Esophagus squamous epithelium (tissue), 5 donors: ENCODE results near the gene SLC4A3. TPM values are rescaled to one million over a fixed set of nuclear protein-coding genes. Genes with fewer than 3 reads are reported as not detected.

ENCODE experiments used
- DNase-seq: peaks from one replicate; lab custom pipeline; 2025; lab: John Stamatoyannopoulos, UW
- H3K27ac ChIP-seq, 4 donors: fragments of 200-600 bp; sonication (generic); one replicate each; pipeline ENCODE4 v1.5.1; 2016 to 2019; ENCODE audit warnings: mild to moderate bottlenecking in 1 of 4
- H3K27me3 ChIP-seq, 4 donors: fragments of 200-600 bp; sonication (generic); 1 replicate in 3 of 4; 2 replicates in 1 of 4; pipeline versions ENCODE4 v1.5.1 to v1.6.0; 2017 to 2021; ENCODE audit warnings: antibody characterized with exemption in 1 of 4
- H3K36me3 ChIP-seq, 3 donors: fragments of 200-600 bp; sonication (generic); one replicate each; pipeline ENCODE4 v1.5.1; 2016 to 2019
- H3K4me1 ChIP-seq, 3 donors: fragments of 200-600 bp; sonication (generic); one replicate each; pipeline ENCODE4 v1.5.1; 2017 to 2019
- H3K4me3 ChIP-seq, 4 donors: fragments of 200-600 bp; sonication (generic); 1 replicate in 3 of 4; 2 replicates in 1 of 4; pipeline ENCODE4 v1.5.1; 2016 to 2019; ENCODE audit warnings: mild to moderate bottlenecking in 2 of 4, moderate library complexity in 1 of 4
- H3K9me3 ChIP-seq, 3 donors: fragments of 200-600 bp; sonication (generic); one replicate each; pipeline ENCODE4 v1.5.1; 2016 to 2019
- POLR2A ChIP-seq, 4 donors: fragments of 450-650 bp; IDR thresholded peaks; one replicate each; pipeline ENCODE4 v1.6.1; 2017; ENCODE audit warnings: antibody characterized with exemption in 4 of 4, mild to moderate bottlenecking in 4 of 4, moderate library complexity in 3 of 4
- WGBS, 2 donors: methylation state at CpG; one replicate each; pipeline ENCODE4 v1.1.5; 2018; 5-methylcytosine and 5-hydroxymethylcytosine counted together
- intact Hi-C: fragments of 100-400 bp; cut with DNase I; formaldehyde crosslinking; loops from one replicate; pipeline ENCODE4 v1.15.0; 2022
- total RNA-seq, 4 donors: library from RNA; depleted of rRNA; stranded (reverse); fragments of >200 nt; gene quantifications; one replicate each; pipeline ENCODE4 v1.1.0, GENCODE V29; 2016
- TF ChIP-seq, protein P1 (sequence below), 6 experiments: fragments of 450-650 bp in 4 of 6; fragments of 200-600 bp in 2 of 6; sonication (generic) in 2 of 6; IDR thresholded peaks; one replicate each; pipeline ENCODE4 v1.5.1; 2016 to 2019; ENCODE audit warnings: antibody characterized with exemption in 6 of 6, mild to moderate bottlenecking in 4 of 6, moderate library complexity in 4 of 6
- donor health status: DM: yes; HTN: yes; CAD: no.

The SLC4A3 gene
- total RNA-seq, 4 donors from 2014 or later, result 1.1 to 4.0 (median 2.2) TPM

DNA sequence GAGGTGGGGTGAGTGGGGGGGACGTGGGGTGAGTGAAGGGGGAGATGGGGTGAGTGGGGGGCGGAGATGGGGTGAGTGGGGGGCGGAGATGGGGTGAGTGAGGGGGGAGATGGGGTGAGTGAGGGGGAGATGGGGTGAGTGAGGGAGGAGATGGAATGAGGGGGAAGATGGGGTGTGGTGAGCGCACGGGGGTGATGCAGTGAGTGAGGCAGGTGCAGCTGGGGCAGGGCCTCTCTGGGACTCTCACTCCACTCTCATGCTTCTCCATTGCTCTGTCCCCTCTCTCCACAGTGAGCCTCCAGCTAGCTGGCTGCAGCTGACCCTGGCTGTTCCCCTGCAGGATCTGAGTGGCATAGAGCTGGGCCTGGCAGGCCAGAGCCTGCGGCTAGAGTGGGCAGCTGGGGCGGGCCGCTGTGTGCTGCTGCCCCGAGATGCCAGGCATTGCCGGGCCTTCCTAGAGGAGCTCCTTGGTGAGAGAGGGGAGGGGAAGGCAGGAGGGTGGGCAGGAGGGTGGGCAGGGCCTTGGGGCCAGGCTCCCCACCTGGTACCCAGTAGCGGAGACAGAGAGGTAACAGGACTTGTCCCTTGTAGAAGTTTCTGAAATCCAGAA lies 13.9 kb upstream of the SLC4A3 start:
- no peak for TF ChIP-seq POLR2A (IDR thresholded peaks at IDR 0.05)
- TF ChIP-seq, protein P1, sequence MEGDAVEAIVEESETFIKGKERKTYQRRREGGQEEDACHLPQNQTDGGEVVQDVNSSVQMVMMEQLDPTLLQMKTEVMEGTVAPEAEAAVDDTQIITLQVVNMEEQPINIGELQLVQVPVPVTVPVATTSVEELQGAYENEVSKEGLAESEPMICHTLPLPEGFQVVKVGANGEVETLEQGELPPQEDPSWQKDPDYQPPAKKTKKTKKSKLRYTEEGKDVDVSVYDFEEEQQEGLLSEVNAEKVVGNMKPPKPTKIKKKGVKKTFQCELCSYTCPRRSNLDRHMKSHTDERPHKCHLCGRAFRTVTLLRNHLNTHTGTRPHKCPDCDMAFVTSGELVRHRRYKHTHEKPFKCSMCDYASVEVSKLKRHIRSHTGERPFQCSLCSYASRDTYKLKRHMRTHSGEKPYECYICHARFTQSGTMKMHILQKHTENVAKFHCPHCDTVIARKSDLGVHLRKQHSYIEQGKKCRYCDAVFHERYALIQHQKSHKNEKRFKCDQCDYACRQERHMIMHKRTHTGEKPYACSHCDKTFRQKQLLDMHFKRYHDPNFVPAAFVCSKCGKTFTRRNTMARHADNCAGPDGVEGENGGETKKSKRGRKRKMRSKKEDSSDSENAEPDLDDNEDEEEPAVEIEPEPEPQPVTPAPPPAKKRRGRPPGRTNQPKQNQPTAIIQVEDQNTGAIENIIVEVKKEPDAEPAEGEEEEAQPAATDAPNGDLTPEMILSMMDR (IDR thresholded peaks at IDR 0.05), result no peak
- H3K36me3 ChIP-seq, result peaks cover 5 to 76% (median 28%) of the 10 kb centered on the region in 3 donors
- intact Hi-C loops, result no loop called here
- 93 to 94% methylated on average over 2 to 6 of the region's 11 CpGs for WGBS, 2 donors
- no peak overlapping the region for H3K4me3 ChIP-seq
- no peaks in the 10 kb centered on the region for H3K4me1 ChIP-seq
- no peak for DNase-seq
- H3K9me3 ChIP-seq, result no peaks in the 10 kb centered on the region
- no peak overlapping the region for H3K27ac ChIP-seq
- no peaks in the 10 kb centered on the region for H3K27me3 ChIP-seq

DNA sequence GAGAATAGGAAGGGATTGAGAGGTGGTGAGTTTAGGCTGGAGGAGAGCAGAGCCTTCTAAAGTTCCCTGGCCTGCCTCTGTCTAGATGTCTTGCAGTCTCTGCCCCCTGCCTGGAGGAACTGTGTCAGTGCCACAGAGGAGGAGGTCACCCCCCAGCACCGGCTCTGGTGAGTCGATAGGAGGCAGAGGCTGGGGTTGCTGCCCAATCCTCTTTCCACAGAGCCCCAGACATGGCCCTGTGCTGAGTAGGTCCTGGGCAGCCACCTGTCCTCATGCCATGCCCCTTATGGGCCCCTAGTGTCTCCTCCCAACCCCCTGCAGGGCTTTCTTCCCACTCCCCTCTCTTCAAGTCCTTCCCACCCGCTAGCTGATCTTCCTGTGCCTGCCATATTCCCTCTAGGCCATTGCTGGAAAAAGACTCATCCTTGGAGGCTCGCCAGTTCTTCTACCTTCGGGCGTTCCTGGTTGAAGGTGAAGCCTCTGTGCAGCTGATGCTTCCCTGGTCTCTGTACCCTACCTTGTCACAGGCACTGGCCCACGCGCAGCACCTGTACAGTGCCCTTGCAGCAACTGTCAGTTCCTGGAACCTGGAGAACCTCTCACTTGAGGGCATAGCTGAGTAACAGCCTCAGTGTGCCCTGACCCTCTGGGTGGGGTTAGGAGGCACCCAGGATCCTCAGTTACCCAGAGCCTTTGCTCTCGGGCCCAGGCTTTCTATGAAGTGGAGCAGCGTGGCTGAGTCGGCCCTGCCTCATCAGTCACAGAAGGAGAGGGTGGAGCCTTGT lies 13.2 kb upstream of the SLC4A3 start:
- Histone ChIP-seq H3K27me3 (no peaks in the 10 kb centered on the region), H3K36me3 (peaks cover 5 to 69% (median 28%) of the 10 kb centered on the region in 3 donors), H3K9me3 (no peaks in the 10 kb centered on the region), H3K27ac (no peak overlapping the region), H3K4me1 (no peaks in the 10 kb centered on the region), H3K4me3 (no peak overlapping the region)
- WGBS, 2 donors, result 70 to 91% methylated on average over 6 to 7 of the region's 11 CpGs
- intact Hi-C loops, result no loop called here
- TF ChIP-seq POLR2A (IDR thresholded peaks at IDR 0.05), result no peak
- TF ChIP-seq, protein P1 (IDR thresholded peaks at IDR 0.05), result no peak
- no peak for DNase-seq

DNA sequence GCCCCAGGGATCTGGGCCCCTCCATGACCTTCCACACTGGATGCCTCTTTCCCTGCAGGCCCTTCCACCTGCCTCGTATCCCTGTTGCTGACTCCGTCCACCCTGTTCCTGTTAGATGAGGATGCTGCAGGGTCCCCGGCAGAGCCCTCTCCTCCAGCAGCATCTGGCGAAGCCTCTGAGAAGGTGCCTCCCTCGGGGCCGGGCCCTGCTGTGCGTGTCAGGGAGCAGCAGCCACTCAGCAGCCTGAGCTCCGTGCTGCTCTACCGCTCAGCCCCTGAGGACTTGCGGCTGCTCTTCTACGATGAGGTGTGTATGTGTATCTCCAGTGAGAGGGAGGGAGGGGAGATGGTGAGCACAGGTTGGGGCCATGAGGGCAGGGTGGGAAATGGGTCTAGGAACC lies 12.4 kb upstream of the SLC4A3 start:
- Histone ChIP-seq H3K27me3 (no peaks in the 10 kb centered on the region), H3K9me3 (no peaks in the 10 kb centered on the region), H3K4me1 (no peaks in the 10 kb centered on the region), H3K4me3 (no peak overlapping the region), H3K36me3 (peaks cover 5 to 61% (median 28%) of the 10 kb centered on the region in 3 donors), H3K27ac (no peak overlapping the region)
- no peak for TF ChIP-seq POLR2A (IDR thresholded peaks at IDR 0.05)
- TF ChIP-seq, protein P1 (IDR thresholded peaks at IDR 0.05), result no peak
- intact Hi-C loops, result no loop called here
- no peak for DNase-seq
- WGBS, 2 donors, result 90 to 91% methylated on average over 4 to 7 of the region's 11 CpGs

DNA sequence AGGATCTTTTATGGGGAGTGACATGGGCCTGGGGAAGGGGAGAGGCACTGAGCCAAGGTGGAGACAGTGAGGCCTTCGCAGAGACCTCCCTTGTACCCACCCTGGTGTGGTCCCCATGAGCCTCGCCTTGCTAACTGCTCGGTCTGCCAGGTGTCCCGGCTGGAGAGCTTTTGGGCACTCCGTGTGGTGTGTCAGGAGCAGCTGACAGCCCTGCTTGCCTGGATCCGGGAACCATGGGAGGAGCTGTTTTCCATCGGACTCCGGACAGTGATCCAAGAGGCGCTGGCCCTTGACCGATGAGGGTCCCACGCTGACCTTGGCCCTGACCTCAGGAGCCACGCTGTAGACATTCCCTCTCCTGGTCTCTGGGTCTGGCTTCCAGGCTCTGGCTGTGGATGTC lies 11.5 kb upstream of the SLC4A3 start:
- H3K4me1 ChIP-seq, result no peaks in the 10 kb centered on the region
- intact Hi-C loops, result no loop called here
- H3K27me3 ChIP-seq, result no peaks in the 10 kb centered on the region
- TF ChIP-seq POLR2A (IDR thresholded peaks at IDR 0.05), result no peak
- TF ChIP-seq, protein P1 (IDR thresholded peaks at IDR 0.05), result no peak
- WGBS, 2 donors, result 67 to 82% methylated on average over 3 to 12 of the region's 12 CpGs
- peaks cover 5 to 52% (median 28%) of the 10 kb centered on the region in 3 donors for H3K36me3 ChIP-seq
- no peak overlapping the region for H3K27ac ChIP-seq
- no peaks in the 10 kb centered on the region for H3K9me3 ChIP-seq
- no peak for DNase-seq
- no peak overlapping the region for H3K4me3 ChIP-seq

DNA sequence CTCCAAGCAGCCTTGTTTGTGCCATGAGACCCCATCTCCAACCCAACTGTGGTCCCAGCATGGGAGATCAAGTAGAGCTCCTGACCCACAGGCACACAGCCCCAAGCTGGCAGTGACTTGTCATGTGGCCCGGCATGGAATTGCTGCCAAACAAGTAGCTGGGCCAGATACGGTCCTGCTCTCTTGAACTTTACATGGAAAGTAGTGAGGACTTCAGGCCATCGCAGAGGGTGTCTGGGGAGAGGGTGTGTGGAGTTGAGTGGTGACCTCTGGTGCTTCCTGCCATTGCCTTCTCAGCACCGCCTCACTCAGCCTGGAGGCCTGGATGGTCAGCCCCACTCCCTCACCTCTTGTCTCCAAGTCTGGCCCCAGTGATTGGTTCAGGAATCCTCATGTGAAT lies 10.9 kb upstream of the SLC4A3 start:
- WGBS, 2 donors, result 73 to 82% methylated on average over 3 of the region's 4 CpGs
- Histone ChIP-seq H3K4me1 (no peaks in the 10 kb centered on the region), H3K9me3 (no peaks in the 10 kb centered on the region), H3K27ac (no peak overlapping the region), H3K4me3 (no peak overlapping the region), H3K27me3 (no peaks in the 10 kb centered on the region), H3K36me3 (peaks cover 5 to 46% (median 23%) of the 10 kb centered on the region in 3 donors)
- no peak for DNase-seq
- intact Hi-C loops, result no loop called here
- no peak for TF ChIP-seq POLR2A (IDR thresholded peaks at IDR 0.05)
- TF ChIP-seq, protein P1 (IDR thresholded peaks at IDR 0.05), result no peak
